Right ventricle myocardium inferior (tissue), 1 donor: ENCODE results near the gene SNED1. TPM values are rescaled to one million over a fixed set of nuclear protein-coding genes. Genes with fewer than 3 reads are reported as not detected.

Source experiments
- ATAC-seq: fragments of 200-7000 bp; cut with Tn5 transposase; one replicate; pipeline ENCODE4 v1.9.1; 2020; ENCODE audit warnings: mild to moderate bottlenecking, moderate library complexity
- DNase-seq: peaks from one replicate; pipeline ENCODE4 v3.0.0; 2021; ENCODE audit errors: missing footprints
- intact Hi-C: fragments of 100-400 bp; cut with DNase I; formaldehyde crosslinking; loops from one replicate; pipeline ENCODE4 v1.11.0; 2022
- total RNA-seq: library from RNA; stranded (reverse); fragmentation: NEBNext Ultra II Directional; extraction: Animal tissue kit (Norgen Biotek cat#: 25700); gene quantifications from one replicate; pipeline ENCODE4 v1.2.1, GENCODE V29; 2021
- donor health status: DM: no; HTN: yes; CAD: no; lungs with severe emphysema.

Gene SNED1
- total RNA-seq, 1 donor from 2014 or later: 6.7 TPM

DNA sequence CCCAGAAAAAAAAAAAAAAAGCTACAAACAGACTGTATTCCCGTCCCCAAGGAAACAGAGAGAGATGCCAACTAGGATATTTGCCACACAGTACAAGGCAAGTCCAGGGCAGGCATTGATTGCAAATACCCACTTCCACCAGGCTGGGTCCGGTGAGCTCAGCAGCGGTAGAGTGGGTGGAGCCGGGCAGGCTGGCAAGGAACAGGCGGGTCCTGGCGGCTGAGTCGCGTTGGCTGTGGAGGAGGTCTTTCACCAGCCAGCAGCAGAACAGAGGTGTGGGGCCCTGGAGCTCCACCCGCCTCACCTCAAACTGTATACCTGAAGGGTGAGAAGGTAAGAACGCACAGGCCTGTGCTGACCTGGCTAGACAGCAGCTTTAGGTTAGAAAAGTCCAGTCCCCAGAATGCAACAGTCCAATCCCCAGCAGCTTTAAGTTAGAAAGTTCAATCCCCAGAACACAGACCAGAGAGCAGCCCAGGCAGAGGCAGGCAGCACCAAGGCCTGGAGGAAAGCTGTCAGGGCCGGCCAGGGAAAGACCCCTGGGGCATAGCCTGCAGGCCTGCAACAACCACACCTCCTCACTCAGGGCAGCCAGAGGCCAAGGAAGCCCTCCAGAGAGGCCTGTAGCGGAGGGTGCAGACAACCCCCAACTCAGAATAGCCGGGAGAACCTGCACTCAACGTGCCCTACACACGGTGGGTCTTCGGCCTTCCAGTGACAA lies 125.6 kb downstream of the SNED1 start:
- intact Hi-C loops: no loop called here
- no peak for ATAC-seq
- no peak for DNase-seq

DNA sequence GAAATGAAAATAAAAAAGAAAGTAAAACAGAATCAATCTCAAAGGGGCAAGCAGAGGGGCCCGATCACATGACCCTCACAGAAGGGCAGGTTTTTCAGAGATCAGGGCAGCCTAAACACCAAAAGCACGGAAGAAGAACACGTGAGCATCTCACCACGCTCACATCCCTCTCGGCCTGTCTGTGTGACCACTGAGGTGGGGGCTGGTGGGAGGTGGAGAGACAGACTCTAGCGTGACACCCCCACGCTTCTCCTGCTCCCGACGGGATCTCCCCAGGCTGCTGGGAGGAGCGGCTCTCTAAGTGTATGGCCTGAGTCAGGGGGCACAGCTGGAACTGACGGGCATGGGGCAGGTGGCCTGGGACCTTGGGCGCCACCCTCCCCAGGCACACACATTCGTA lies 127.2 kb downstream of the SNED1 start:
- no peak for DNase-seq
- ATAC-seq: no peak
- intact Hi-C loops: no loop called here

DNA sequence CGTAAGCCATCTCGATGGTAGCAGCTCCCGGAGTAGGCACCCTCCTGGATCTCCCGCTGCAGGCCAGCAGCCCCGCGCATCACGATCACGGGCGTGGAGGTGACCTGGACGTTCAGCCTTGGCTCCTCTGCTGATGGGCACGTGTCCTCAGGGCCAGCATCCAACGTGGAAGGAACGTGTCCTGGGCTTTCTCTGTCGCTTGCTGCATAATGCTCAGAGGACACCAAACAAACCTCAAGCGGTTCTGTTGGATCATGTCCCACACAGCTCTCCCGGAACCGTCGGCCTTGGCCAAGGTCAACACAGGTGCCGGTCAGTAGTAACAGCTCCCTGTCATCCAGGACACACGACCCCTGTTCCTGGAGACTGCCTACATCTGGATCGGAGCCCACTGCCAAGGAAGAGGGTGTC lies 127.8 kb downstream of the SNED1 start:
- DNase-seq (no peak), ATAC-seq (no peak)
- intact Hi-C loops: no loop called here

DNA sequence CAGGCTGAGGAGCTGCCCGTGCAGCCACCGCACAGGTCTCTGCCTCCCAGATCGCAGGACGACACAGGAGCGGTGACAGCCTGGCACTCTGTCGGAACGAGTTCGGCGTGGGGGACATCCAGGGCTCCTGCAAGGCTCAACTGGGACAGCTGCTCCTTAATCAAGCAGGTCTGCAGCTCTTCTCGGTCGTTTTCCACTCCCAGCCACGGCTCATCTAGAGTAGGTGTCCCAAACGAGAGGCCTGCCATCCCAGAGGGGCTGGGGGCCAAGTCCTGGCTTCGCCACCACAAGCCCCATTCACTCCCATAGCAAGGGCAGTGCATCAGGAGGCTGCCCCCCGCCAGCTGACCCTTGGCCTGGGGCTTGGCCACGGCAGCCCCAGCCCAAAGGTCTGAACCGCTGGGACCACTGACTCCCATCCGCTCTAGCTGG lies 128.4 kb downstream of the SNED1 start:
- DNase-seq (no peak), ATAC-seq (no peak)
- intact Hi-C loops: no loop called here

DNA sequence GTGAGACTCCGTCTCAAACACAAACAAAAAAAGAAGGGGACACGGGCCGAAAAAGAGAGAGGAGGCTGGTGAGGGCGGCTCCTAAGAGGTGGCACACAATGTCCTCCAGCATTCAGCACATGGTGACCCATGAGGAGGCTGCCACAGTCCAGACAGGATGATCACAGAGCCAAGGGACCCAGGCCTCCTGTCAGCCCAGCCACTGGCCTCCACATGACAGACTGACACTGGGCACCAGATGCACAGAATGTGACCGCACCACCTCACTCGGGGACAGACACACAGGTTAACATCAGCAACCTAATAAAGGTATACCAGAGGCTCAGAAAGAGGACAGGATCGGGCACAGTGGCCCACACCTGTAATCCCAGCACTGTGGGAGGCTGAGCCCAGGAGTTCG lies 129.8 kb downstream of the SNED1 start:
- intact Hi-C loops: no loop called here
- ATAC-seq: no peak
- DNase-seq: no peak

DNA sequence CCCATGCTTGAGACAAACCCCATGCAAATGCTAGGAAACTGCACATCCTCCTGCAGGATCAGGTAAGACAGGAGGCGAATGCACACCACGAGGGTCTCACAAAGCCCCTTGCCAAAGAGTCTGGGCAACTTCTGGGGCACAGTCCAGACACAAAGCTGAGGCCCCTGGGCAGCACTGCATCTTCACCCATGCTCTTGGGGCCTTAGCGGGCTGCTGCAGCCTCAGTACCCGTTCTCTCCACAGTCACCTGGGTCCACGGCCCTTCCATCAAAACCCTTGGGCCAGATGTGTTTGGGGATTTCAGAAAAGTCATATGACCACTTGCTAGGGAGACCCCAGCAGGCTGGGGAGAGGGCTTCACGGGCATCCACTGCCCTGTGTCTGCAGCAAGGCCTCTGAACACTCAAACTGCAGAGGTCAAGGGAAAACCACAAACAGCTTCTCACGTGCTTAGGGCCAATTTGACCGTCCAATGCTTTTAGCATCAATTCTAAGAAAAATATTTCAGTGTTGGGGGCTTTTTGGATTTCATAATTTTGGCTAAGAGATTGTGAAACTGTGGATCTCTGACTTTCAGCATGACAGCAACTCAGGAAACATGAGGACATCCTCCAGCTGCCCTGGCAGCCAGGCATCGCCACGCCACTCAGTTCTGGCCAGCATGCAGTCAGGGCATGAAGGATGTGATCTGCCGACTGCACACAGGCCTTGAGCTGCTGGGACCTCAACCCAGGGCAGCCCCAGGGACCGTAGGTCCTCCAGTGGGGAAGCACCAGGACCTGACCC lies 130.9 kb downstream of the SNED1 start:
- ATAC-seq (no peak), DNase-seq (no peak)
- intact Hi-C loops: no loop called here

DNA sequence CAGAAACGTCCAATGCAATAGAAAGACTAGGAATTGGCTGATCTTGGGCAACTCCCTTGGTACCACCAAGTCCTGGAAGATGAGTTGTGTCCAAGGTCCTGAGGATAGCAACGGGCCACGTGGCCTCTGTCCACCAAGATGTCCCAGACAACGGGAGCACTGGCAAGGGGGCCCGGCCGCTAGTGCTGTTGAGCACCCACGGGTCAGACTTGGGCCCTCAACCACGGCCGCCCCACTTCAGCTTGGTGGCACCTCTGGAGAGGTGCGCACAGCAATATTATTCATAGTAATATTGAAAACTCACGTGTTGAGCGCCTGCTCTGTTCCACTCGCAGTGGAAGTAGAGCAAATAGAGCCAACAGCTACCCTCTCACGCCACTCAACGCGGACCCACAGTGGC lies 131.9 kb downstream of the SNED1 start:
- no peak for DNase-seq
- ATAC-seq: no peak
- intact Hi-C loops: no loop called here

DNA sequence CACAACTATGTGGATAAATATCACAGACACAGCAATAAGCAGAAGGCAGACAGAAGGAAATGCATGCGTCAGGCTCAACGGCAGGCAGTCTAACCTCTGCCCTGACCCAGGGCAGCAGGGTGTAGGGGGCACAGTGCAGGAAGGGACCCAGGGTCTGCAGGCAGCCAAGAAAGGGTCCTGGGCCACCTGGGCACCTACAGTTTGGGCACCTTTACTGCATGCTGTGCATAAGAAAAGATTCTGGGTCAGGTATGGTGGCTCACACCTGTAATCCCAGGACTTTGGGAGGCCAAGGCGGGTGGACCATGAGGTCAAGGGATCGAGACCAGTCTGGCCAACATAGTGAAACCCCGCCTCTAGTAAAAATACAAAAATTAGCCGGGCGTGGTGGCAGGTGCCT lies 133.1 kb downstream of the SNED1 start:
- intact Hi-C loops: no loop called here
- no peak for ATAC-seq

DNA sequence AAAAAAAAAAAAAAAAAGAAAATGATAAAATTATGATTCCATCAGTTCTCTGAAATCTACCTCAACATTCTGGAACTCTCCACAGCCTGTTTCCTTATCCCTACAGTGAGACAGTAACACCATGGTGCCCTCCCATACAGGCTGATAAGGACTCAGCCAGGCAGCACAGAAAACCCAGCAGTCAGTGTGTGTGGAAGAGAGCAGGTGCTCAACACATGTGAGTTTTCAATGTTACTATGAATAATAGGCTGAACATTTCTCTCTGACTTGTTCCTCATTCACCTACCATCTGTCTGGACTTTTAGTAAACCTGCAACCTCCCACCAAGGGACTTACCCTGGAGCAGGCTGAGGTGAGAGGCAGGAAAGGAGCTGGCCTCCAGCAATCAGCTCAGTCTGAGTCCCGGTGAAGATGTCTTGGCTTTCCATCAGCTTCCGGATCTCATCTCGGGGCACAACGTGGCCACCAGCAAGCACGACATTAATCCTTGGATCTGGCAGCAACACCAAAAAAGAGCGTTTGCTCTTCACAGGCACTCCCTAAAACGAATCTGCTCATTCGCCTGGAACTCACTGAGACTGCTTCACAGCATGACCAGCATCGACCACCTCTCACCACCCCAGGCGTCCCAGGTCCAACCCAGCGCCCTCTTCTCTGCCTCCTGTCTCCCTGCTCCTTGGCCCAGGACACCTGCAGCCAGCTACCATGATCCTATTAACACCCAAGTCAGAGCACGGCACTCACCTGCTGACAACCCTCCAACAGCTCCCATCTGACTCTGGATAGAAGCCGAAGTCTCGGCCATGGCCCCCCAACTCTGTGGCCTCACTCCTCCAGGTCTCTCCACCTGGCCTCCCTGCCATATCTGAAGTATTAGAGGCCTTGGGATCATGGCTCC lies 134.4 kb downstream of the SNED1 start:
- ATAC-seq (no peak), DNase-seq (no peak)
- intact Hi-C loops: no loop called here

More for the DNA sequence above, 133.1 kb downstream of the SNED1 start:
- no peak for DNase-seq

DNA sequence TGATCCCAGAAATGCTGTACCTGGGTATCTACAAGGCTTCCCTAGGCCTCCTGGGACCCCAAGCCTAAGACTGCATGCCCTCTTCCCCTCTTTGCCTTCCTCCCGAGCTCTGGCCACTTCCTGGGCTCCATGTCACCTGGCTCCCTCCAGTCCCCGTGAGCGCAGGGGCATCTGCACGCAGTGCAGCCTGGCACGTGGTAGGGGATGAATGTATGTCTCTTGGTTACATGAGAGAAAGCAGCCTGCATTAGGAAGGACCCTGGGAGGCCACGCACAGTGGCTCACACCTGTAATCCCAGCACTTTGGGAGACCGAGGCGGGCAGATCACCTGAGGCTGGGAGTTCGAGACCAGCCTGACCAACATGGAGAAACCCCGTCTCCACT lies 135.0 kb downstream of the SNED1 start:
- intact Hi-C loops: no loop called here
- ATAC-seq (no peak), DNase-seq (no peak)

DNA sequence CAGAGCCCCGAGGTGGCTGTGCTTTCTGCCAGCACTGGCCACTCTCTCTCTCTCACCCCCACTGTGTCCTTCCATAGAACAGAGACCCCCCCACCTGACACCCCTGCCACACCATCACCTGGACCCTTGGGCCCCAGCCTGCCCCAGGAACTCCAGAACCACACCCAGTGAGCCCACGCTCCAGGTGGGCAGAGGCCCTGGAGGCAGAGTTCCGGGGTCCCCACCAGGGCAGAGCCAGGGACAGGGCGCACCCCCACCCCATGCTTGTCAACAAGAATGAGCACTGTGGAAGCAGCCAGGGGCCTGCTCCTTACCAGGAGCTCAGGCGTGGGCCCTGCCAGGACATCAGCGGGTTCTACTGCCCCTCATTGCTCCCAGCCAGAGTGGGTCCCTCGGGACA lies 136.3 kb downstream of the SNED1 start:
- DNase-seq: no peak
- ATAC-seq: no peak
- intact Hi-C loops: no loop called here

DNA sequence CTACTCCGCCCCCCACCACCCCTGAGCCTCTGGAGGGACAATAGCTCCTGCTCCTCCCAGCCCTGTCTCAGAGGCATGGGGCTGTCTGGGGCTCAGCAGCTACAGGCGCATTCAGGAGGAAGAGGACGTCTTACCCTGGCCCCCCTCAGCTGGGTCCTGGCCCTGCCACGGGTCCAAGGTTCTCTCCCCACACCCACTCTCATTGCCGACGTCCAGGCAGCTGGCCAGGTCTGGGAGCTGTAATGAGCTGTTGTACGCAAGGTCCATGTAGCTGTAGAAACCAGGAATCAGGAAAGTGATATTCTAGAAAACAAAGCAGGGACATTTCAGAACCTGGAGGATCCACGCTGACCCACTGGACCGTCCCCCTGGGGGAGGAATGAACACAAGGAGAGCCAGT lies 137.3 kb downstream of the SNED1 start:
- no peak for DNase-seq
- no peak for ATAC-seq
- intact Hi-C loops: no loop called here

DNA sequence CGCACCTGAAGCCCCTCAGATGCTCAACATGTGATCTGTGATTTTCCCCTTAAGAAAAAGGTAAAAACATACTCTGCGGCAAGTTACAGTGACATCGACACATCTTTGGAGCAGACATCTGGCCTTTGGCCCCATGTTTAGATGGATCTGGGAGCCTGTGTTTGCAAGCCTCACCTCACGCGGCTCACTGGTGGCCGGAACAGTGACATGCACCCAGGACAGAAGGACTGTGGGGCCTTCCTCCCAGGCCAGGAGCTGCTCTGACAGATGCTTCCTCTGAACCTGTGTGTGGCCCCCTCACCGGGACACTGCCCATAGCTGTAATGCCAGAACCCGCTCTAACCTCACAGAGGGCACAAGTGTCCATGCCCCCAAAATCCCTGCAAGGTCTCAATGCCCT lies 137.8 kb downstream of the SNED1 start:
- DNase-seq (no peak), ATAC-seq (no peak)
- intact Hi-C loops: no loop called here

DNA sequence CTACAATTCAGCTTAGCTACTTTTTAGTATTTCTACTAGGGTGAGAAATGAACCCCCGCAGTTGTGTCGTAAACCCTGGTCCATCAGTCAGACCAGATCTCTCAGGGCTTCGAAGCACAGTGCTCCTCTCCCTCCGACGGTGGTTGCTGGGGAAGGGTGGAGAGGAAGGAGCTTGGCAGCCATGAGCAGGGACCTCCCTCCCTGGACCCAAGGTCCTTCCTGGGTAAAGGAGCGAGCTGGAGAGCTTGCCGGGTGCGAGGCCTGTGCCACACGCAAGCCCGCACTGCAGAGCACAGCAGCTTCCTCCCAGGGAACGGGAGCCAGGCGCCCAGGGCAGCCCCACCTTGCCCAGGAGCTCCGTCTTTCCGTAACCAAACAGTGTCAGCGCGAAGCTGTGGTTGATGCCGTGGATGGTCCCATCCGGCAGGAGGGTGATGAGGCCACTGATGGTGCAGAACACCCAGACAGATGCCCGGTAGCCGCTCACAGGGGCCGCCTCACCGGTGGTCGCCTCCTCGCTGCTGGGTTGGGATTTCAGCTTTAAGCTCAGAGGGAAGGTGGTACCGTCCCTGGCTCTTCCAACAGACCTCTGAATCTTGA lies 138.3 kb downstream of the SNED1 start:
- DNase-seq: no peak
- ATAC-seq: no peak
- intact Hi-C loops: no loop called here

DNA sequence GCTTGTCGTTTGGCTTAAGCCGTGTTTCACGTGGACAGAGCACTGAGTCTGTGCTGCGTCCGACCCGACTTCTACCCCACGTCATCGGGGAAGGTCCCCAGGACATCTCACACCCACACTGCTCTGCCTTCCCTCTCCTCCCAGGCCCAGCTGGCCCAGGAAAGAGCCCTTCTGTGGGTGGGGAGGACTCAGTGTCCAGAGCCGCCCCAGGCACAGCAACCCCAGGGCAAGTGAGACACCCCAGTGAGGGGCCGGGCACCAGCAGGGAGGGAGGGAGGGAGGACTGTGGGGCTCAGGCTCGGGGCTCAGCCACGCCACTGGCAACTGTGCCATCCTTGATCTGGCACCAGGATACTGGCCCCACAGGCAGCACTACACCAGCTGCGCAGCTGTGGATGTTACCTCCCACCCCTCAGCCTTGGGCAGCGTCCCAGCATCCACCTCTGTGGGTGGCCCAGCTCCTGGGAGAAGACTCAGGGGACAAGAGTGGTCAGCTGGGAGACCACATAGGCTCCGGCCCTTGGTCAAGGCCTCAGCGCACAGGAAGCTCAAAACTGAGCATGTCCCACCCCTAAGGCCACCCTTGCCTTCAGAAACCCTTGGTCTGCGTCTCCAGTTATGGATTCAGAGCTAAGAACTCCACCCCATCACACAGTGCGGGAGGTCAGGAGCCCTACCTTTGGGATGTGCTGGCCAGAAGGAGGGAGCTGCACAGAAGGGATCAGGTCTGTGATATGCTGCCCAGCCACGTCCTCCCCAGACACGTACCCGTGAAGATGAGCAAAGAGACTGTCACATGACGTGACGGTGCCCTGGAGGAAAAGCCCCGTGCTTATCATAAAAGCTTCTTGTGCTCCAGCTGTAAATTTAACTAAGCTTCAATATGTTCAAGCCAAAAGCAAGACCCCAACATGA lies 139.1 kb downstream of the SNED1 start:
- intact Hi-C loops: no loop called here

DNA sequence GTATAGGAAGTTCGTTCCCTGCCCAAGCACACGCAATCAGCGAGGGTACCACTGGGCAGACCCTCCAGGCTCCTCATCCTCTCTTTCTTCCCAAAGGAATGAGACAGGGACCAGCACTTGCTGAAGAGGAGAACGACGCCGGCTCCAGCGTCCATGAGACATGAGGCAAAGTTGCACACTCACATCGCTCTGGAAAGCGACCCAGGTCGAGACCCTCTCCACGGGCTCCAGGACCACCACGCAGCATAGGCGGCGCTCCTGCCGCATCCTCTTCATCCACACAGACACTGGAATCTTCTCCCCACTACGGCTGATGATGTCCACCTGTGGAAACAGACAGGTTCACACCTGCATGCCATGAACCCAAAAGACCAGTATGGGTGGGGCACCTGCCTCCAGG lies 140.1 kb downstream of the SNED1 start:
- intact Hi-C loops: no loop called here
- DNase-seq (no peak), ATAC-seq (no peak)

More for the DNA sequence above, 139.1 kb downstream of the SNED1 start:
- ATAC-seq (no peak), DNase-seq (no peak)

DNA sequence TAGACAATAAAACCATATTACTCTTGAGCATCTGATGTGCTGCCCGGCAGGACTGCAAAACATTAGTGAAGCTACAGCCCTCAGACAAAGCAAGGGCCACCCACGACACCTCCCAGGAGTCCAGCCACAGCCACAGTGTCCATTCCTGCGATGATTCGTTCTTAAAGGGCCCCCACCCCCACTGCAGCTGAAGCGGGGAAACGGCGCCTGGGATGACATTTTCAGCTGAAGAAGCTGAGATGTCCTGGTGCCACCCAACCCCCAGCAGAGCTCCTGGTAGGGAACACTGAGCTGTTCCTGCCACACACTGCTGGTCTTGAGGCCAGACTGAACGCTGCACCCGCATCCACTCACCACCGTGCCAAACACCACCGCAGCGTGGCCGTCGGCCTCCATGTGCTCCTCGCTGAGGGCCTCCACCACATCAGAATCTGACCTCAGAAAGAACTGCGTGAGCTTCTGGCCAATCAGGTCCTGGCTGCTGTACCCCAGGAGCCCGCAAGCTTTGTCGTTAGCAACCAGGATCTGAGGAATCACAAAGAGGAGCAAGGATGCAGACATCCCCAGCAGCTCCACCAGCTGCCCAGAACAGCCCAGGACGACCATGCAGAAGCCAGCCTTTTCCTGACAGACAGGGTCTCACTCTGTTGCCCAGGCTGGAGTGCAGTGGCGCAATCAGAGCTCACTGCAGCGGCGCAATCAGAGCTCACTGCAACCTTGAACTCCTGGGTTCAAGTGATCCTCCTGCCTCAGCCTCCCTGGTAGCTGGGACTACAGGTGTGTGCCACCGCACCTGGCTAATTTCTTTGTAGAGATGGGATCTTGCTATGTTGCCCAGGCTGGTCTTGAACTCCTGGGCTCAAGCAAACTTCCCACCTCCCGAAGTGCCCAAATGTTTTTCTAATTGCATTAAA lies 141.4 kb downstream of the SNED1 start:
- no peak for DNase-seq
- intact Hi-C loops: no loop called here
- ATAC-seq: no peak
